SKM-1 treated with dmso at 0.1 percent for 144 hours (cell line): ENCODE data around the gene SUPT20H.

Source experiments
- DNase-seq: peaks from one replicate; lab custom pipeline; 2025; ENCODE audit not compliant: unreplicated experiment; lab: John Stamatoyannopoulos, UW

Gene SUPT20H

DNA sequence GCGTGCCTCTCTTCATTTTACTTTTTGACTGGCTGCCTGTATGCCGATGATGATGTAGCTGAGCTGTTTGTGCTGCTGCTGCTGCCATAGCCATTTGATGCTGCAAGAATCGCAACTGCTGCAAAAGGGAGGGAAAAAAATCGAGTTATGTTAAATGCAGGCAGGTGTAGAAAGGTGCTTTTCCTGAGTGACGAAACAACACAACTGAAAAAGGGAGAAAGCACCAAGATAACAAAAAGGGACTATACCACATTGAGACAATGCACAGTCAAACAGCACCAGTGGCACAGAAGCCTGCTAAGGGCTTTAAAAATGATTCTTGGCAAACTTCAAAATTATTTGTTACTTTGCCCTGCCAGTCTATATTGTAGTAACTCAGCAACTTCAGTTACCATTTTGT is 49.8 kb downstream of the SUPT20H start:
- DNase-seq = no peak

GRCh38 chr13:37001921-37002250 is 57.6 kb downstream of the SUPT20H start:
- DNase-seq = no peak

DNA sequence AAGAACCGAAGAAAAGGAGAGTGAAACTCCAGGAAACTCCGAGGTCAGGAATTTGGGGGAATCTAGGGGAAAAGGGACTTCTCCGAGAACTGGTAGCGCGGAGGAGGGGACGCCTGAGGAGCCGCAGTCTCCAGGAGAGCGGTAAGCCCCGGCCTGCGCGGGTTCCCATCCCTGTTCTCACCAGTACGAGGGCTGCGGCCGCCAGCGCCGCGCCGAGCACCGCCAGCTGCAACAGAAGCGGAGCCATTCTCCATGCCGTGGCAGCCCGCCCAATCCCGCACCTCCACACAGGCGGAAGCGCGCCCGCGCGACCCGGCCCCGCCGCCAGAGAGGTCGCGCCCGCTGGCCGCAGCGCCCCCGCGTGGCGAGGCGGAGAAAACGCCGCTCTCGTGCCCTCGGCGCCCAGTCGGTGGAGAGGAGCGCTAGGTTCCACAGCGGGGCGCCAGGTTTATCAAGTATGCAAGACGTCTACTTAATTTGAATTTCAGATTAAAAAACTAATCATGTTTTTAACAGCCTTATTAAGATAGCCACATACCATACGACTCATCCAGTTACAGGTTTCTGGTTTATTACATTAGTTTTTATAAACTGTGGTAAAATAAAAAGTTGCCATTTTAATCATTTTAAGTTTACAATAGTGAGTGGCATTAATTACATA is 60.3 kb downstream of the SUPT20H start, which contains the start of gene ALG5:
Gene ALG5, minus strand, starts transcription at position 287 of the 661 bp plus-strand sequence. Its CDS starts 40 bp downstream, at position 247.
- DNase-seq = peak; percentile 84

DNA sequence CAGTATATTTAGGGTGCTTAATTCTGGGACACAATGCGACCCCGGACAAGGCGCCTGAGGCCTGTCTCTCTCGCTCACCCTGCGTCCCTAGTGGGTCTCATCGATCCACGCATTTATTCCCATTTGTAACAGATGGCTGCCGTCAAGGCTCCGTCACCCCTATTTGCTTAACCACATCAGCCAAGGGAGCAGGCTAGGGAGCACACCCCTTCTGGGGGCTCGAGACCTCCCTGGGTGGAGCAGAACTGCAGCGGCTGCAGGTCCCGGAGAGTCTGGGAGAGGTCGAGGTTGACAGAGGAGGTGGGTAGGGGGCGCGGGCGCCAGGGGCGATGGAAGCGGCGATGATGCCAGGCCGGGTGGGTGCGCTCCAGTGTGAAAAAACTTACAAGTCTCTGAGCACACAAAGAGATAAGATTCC is 60.9 kb downstream of the SUPT20H start:
- no peak for DNase-seq

DNA sequence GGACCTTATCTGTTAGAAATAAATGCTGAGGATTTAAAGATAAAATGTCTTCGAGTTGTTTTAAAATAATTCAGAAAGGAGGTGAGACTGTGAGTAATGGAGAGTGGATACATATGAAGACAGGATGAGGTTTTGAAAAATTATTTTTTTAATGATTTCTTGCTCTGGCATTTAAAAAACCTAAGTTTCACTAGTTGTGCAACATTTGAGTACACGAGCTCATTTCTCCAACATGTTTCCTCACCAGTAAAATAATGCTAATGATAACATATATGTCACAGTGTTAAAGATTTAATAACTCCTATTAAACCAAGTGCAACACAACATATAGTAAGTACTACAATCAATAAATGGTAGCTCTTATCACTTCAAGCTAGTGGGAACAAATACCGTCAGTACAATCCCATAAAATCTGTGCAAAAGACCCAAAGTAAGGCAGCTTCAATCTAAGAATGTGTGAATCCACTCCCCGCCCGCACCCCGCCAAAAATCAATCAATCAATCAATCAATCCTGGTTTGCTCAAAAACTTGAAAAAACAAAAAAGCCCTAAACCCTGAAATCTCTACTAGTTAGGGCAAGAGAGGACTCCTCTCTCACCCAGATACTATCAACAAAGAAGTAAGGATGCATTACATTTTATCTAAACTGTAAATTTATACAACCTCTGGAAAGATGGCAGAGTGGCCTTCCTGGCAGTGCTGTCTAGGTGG is 61.6 kb downstream of the SUPT20H start:
- no peak for DNase-seq

GRCh38 chr13:36992362-36992761 is 67.1 kb downstream of the SUPT20H start:
- no peak for DNase-seq

- no peak for DNase-seq
These were observed 72.8 kb downstream of the SUPT20H start for GRCh38 chr13:36986462-36987240.

- DNase-seq = peak; percentile 33
These were observed 78.2 kb downstream of the SUPT20H start for GRCh38 chr13:36981156-36981743.

DNA sequence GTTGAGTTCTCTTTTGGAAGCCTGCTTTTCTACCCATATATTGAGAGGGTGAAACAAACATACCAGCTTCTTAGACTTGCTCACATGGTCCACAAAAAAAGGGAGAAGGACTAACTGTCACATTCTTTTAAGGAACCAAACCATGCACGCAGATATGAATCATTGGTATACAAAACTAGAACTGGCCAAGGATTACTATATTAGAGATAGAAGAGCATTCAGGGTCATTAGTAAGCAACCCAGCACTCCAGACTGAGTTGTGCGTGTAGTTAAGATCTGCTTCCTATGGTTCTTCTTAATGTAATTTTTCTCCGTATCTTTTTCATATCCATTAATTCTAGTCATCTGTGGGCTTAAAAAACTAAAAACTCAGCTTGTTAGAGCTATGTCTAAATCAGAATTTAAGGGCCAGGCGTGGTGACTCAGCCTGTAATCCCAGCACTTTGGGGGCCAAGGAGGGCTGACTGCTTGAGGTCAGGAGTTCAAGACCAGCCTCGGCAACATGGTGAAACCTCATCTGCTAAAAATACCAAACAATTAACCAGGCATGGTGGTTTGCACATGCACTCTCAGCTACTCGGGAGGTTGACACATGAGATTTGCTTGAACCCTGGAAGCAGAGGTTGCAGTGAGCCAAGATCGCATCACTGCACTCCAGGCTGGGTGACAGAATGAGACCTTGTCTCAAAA is 80.0 kb downstream of the SUPT20H start:
- no peak for DNase-seq

DNA sequence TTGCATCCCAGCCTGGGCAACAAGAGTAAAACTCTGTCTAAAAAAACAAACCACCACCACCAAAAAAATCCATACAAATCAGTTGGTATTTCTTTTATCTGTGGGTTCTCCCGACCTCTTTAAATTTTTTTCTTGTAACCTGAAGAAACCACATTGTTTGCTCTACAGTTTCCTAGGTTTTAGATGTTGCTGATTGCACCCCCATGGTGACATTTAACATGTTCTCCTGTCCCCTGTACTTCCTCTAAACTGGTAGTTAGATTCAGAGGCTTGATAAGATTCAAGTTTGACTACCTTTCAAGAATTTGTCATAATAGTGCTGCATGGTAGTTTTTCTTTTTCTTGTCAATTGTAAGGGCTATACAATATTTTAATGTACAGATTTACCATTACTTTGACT is 84.3 kb downstream of the SUPT20H start:
- DNase-seq = no peak

- peak; percentile 18 for DNase-seq
These were observed 85.7 kb downstream of the SUPT20H start for GRCh38 chr13:36973621-36974295.

GRCh38 chr13:36973009-36973408 is 86.5 kb downstream of the SUPT20H start:
- no peak for DNase-seq

DNA sequence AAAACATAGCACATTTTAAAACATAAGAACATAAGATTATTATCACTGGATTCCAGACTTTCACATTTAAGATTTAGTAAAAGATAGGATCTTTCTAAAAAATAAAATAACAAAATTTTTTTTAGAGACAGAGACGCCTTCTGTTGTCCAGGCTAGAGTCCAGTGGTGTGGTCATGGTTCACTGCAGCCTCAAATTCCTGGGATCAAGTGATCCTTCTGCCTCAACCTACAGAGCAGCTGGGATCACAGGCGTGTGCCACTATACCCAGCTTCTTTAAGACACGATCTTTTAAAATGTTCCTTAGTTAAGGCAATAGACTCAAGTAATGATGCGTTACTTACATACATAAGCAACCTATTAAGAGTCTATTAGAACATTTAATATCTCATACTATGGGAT is 93.1 kb downstream of the SUPT20H start:
- no peak for DNase-seq

DNA sequence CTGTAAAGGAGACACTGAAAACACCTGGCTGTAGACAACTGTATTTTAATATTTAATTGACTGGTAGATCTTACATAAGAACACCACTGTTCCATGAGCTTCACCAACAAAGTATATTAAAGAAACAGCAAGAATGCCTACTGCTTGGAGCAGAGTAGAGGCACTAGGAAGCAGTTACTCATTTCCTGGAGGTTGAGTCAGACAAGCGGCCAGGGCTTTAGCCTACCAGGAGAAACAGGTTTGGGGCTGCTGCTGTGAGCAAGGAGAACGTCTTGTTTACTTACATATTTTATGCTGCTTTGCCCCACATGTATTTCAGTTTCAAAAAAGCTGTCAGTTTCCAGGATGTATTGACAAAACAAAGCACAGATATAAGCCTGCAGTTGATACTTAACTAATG is 93.7 kb downstream of the SUPT20H start:
- no peak for DNase-seq

DNA sequence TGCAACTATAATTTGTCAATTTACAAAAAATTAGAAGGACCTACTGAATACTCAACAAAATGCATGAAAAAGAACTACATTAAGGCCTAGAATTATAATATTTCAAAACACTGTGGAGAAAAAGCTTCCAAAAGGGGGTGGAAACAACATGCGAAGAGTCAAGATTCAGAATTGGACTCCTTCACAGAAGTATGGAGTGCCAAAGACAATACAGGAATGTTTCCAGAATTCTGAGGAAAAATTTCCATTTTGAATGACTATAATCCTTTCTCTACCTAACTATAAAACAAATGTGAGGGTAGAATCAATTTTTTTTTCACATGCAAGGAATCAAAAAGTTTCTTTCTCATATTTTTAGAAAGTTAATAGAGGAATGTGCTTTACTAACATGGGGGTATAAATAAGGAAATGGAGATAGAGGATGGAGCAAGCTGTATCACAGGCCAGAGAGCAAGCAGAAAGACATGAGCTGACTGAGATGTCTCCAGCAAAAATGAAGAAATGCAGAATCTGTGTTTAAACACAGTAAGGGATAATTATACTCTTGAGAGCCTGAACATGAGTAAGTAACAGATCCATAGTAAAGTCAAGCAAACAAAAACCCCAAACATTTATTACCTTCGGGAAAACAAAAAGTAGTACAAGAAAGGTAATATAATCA is 99.9 kb downstream of the SUPT20H start:
- DNase-seq = no peak
